Lung microvascular endothelial cell (primary cell): Measurements from ENCODE around the gene MED20. TPM values are rescaled to one million over a fixed set of nuclear protein-coding genes. Genes with fewer than 3 reads are reported as not detected.

Experiments
- DNase-seq, 2 donors: peaks; one replicate each; pipeline versions ENCODE4 v3.0.0 to v3.0.0-alpha.2; 2010; ENCODE audit warnings: low read depth in 2 of 2
- total RNA-seq: library from RNA; depleted of rRNA; stranded (reverse); fragments of >200 nt; gene quantifications from 2 replicates; pipeline ENCODE4 v1.2.1, GENCODE V29; 2014

The MED20 gene
- total RNA-seq, 1 donor from 2014 or later = 22.6 TPM

GRCh38 chr6:41858703-41859102 is 62.2 kb downstream of the MED20 start:
- DNase-seq = no peak

Other genes with a start within 250 kb of the MED20 start
- 5.0 and 6.0 TPM in 2 replicates for gene TFEB, start 185.5 kb downstream of the MED20 start, total RNA-seq
- not detected in 2 replicates for gene PGC, start 173.7 kb downstream of the MED20 start, total RNA-seq
- 0.60 and 0.65 TPM in 2 replicates for gene FRS3, start 141.2 kb downstream of the MED20 start, total RNA-seq
- 5.2 and 6.7 TPM in 2 replicates for gene PRICKLE4, start 140.4 kb downstream of the MED20 start, total RNA-seq
- 42.5 and 61.2 TPM in 2 replicates for gene TOMM6, start 133.4 kb downstream of the MED20 start, total RNA-seq
- 1.3 and 1.4 TPM in 2 replicates for gene USP49, start 25.8 kb downstream of the MED20 start, total RNA-seq
- gene BYSL, start 360 bp upstream of the MED20 start, total RNA-seq = 12.6 and 15.1 TPM in 2 replicates
- 37.9 and 39.7 TPM in 2 replicates for gene CCND3, start 20.7 kb upstream of the MED20 start, total RNA-seq
- gene TAF8, start 129.4 kb upstream of the MED20 start, total RNA-seq = 12.2 and 16.9 TPM in 2 replicates
- under 0.01 TPM in 2 replicates for gene C6orf132, start 221.5 kb upstream of the MED20 start, total RNA-seq